GM19099 (cell line): Measurements from ENCODE around the gene UAP1L1.

Source experiments
- POLR2A ChIP-seq: IDR thresholded peaks from 3 replicates; pipeline ENCODE4 v1.6.1; 2011; ENCODE audit warnings: low read depth; ENCODE audit not compliant: insufficient read length; ENCODE audit errors: extremely low read depth

Gene UAP1L1

GRCh38 chr9:137049544-137050449 is 27.5 kb upstream of the UAP1L1 start:
- no peak for TF ChIP-seq POLR2A

GRCh38 chr9:137050570-137050969 is 26.7 kb upstream of the UAP1L1 start:
- TF ChIP-seq POLR2A = no peak

GRCh38 chr9:137051145-137051724 is 26.1 kb upstream of the UAP1L1 start:
- no peak for TF ChIP-seq POLR2A

- TF ChIP-seq POLR2A = no peak
Measured at GRCh38 chr9:137052293-137052692, 25.0 kb upstream of the UAP1L1 start.

GRCh38 chr9:137052998-137053943 is 24.0 kb upstream of the UAP1L1 start:
- no peak for TF ChIP-seq POLR2A

- no peak for TF ChIP-seq POLR2A
Measured at GRCh38 chr9:137053944-137054931, 23.1 kb upstream of the UAP1L1 start, which contains the start of gene ENTPD2. ENTPD2 (minus strand) TSS chr9:137054061; CDS start chr9:137053997, 64 bp downstream.

GRCh38 chr9:137054932-137055384 is 22.4 kb upstream of the UAP1L1 start:
- TF ChIP-seq POLR2A = no peak

GRCh38 chr9:137055385-137056364 is 21.6 kb upstream of the UAP1L1 start:
- no peak for TF ChIP-seq POLR2A

GRCh38 chr9:137056739-137057415 is 20.4 kb upstream of the UAP1L1 start:
- TF ChIP-seq POLR2A = no peak

- TF ChIP-seq POLR2A = no peak
Measured at GRCh38 chr9:137057545-137057944, 19.8 kb upstream of the UAP1L1 start.

- no peak for TF ChIP-seq POLR2A
Measured at GRCh38 chr9:137058521-137059234, 18.6 kb upstream of the UAP1L1 start.
